Cerebellar nuclear complex (tissue), 1 donor: ENCODE measurements around the gene MBNL3.
"Not testable (repeated sequence)": the region's sequence is repeated elsewhere in the genome, so short reads cannot be mapped to it uniquely, and the experiment has no call there.

Experiments used
- DNase-seq, 2 experiments: peaks; one replicate each; lab custom pipeline; 2025; lab: John Stamatoyannopoulos, UW

The MBNL3 gene

GRCh38 chrX:132369617-132370326 is 119.1 kb downstream of the MBNL3 start:
- DNase-seq: no peak

- DNase-seq: no peak
These were observed 120.9 kb downstream of the MBNL3 start for GRCh38 chrX:132367984-132368383.

GRCh38 chrX:132367314-132367713 is 121.5 kb downstream of the MBNL3 start:
- DNase-seq: no peak

- no peak for DNase-seq
These were observed 123.3 kb downstream of the MBNL3 start for GRCh38 chrX:132365490-132365889.

GRCh38 chrX:132364313-132364712 is 124.5 kb downstream of the MBNL3 start:
- DNase-seq: no peak

GRCh38 chrX:132353430-132353829 is 135.4 kb downstream of the MBNL3 start:
- DNase-seq: no peak

GRCh38 chrX:132336172-132336571 is 152.7 kb downstream of the MBNL3 start:
- DNase-seq: no peak

- DNase-seq: no peak
These were observed 155.5 kb downstream of the MBNL3 start for GRCh38 chrX:132333351-132333750.

- DNase-seq: no peak
These were observed 157.3 kb downstream of the MBNL3 start for GRCh38 chrX:132331532-132331931.

GRCh38 chrX:132331000-132331399 is 157.8 kb downstream of the MBNL3 start:
- no peak for DNase-seq

GRCh38 chrX:132330156-132330729 is 158.6 kb downstream of the MBNL3 start:
- DNase-seq: no peak

GRCh38 chrX:132326960-132327359 is 161.9 kb downstream of the MBNL3 start:
- not testable (repeated sequence) for DNase-seq
